ENCODE results near the gene FAM184A. TPM values are rescaled to one million over a fixed set of nuclear protein-coding genes. Genes with fewer than 3 reads are reported as not detected.

FAM184A gene
- total RNA-seq, 1 experiment from 2014 or later, result 0.97 TPM

DNA sequence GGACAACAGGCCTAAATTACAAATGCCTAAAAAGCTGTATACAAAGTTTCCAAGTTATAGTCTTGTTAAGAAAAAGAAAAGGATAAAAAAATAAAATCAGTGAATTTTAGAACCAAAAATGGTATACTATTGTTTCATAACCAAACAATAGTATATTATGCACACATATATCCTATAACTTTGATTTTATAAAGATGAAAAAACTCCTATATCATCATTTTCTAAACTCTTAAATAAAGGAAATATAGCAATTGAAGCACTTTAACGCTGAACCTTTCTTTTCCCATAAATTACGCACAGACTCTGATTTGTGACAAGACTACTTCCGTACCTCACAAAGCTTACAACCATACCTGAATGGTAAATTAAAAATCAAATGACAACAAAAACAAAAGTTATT is 107.6 kb downstream of the FAM184A start:
- TF ChIP-seq, protein P1, sequence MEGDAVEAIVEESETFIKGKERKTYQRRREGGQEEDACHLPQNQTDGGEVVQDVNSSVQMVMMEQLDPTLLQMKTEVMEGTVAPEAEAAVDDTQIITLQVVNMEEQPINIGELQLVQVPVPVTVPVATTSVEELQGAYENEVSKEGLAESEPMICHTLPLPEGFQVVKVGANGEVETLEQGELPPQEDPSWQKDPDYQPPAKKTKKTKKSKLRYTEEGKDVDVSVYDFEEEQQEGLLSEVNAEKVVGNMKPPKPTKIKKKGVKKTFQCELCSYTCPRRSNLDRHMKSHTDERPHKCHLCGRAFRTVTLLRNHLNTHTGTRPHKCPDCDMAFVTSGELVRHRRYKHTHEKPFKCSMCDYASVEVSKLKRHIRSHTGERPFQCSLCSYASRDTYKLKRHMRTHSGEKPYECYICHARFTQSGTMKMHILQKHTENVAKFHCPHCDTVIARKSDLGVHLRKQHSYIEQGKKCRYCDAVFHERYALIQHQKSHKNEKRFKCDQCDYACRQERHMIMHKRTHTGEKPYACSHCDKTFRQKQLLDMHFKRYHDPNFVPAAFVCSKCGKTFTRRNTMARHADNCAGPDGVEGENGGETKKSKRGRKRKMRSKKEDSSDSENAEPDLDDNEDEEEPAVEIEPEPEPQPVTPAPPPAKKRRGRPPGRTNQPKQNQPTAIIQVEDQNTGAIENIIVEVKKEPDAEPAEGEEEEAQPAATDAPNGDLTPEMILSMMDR (conservative IDR thresholded peaks at IDR 0.05; ENCODE audit: low read depth, low read length), result no peak
- no peak for TF ChIP-seq EZH2 (IDR thresholded peaks at IDR 0.05; ENCODE audit: borderline replicate concordance, low read depth, low read length, poor library complexity, severe bottlenecking)
- Histone ChIP-seq H3K27ac (ENCODE audit: low read depth, low read length, poor library complexity, severe bottlenecking) (no peak overlapping the region), H3K36me3 (ENCODE audit: insufficient read depth, low read length, poor library complexity, severe bottlenecking) (no peaks in the 10 kb centered on the region), H3K4me3 (ENCODE audit: low read depth, low read length, poor library complexity, severe bottlenecking) (no peak overlapping the region), H3K4me1 (ENCODE audit: insufficient read depth, low read length, poor library complexity, severe bottlenecking) (no peaks in the 10 kb centered on the region), H3K9me3 (ENCODE audit: low read depth, low read length, poor library complexity, severe bottlenecking) (no peaks in the 10 kb centered on the region), H3K27me3 (replicated peaks; ENCODE audit: insufficient read depth, low read depth, low read length, poor library complexity) (no peaks in the 10 kb centered on the region)
- POLR2A ChIA-PET (ENCODE audit: low non-redundant PET), result no interaction called here
- BruUV-seq (replicated peaks), result no TSS peak
- CTCF ChIA-PET, result no interaction called here
- no peak for DNase-seq (ENCODE audit: low spot score)
- intact Hi-C loops (cut with micrococcal nuclease; ENCODE audit: unreplicated experiment), result no loop called here

DNA sequence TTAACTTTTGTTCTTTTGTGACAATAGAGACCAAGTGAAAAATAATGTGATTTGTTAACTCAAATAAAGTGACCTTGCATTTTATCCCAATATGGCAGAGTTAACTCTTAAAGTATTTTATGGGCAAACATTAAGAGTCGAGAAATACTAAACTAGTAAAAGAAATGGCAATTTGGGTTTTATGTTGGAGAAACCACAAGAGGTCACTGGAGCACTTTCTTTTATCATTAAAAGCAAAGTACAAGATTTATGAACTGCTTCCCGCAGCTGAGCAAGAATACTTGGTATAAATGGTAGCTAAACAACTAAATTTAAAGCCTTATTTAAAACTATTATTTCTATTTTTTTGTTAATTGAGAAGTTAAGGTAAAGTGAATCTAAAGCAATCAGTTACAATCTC is 110.0 kb downstream of the FAM184A start:
- DNase-seq (ENCODE audit: low spot score), result peak; percentile 33
- ChIA-PET CTCF (interaction anchor here (0.7 to 1.2 kb wide), 2 partner anchors 32 to 142 kb away, joined by 3 to 11 read pairs; no protein-coding TSS in a partner anchor), POLR2A (ENCODE audit: low non-redundant PET) (no interaction called here)
- Histone ChIP-seq H3K9me3 (ENCODE audit: low read depth, low read length, poor library complexity, severe bottlenecking) (no peaks in the 10 kb centered on the region), H3K4me1 (ENCODE audit: insufficient read depth, low read length, poor library complexity, severe bottlenecking) (no peaks in the 10 kb centered on the region), H3K27me3 (replicated peaks; ENCODE audit: insufficient read depth, low read depth, low read length, poor library complexity) (no peaks in the 10 kb centered on the region), H3K4me3 (ENCODE audit: low read depth, low read length, poor library complexity, severe bottlenecking) (no peak overlapping the region), H3K27ac (ENCODE audit: low read depth, low read length, poor library complexity, severe bottlenecking) (no peak overlapping the region), H3K36me3 (ENCODE audit: insufficient read depth, low read length, poor library complexity, severe bottlenecking) (no peaks in the 10 kb centered on the region)
- TF ChIP-seq, protein P1 (conservative IDR thresholded peaks at IDR 0.05; ENCODE audit: low read depth, low read length), result peak; percentile 50
- TF ChIP-seq EZH2 (IDR thresholded peaks at IDR 0.05; ENCODE audit: borderline replicate concordance, low read depth, low read length, poor library complexity, severe bottlenecking), result no peak
- intact Hi-C loops (cut with micrococcal nuclease; ENCODE audit: unreplicated experiment), result loop anchor here (1.0 kb wide), 1 partner anchor 142 kb away; no protein-coding TSS in a partner anchor
- BruUV-seq (replicated peaks), result no TSS peak

DNA sequence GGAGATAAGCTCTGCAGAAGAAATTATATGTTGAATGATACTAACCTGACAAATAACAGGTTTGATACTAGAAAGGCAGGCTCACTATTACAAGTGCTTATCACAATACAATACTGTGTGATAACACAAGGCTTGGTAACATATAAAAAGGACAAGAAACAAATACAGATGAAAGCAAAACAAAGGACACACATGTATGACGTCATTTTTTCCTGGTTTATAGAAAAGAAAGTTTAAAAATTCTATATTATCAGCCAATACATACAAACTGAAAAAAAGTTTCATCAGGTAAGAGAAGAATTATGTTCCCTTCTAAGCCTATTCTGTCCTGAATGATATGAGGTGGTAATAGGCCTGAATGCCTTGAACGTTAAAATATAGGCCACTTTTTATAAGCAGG is 111.2 kb downstream of the FAM184A start:
- Histone ChIP-seq H3K27me3 (replicated peaks; ENCODE audit: insufficient read depth, low read depth, low read length, poor library complexity) (no peaks in the 10 kb centered on the region), H3K4me3 (ENCODE audit: low read depth, low read length, poor library complexity, severe bottlenecking) (no peak overlapping the region), H3K36me3 (ENCODE audit: insufficient read depth, low read length, poor library complexity, severe bottlenecking) (no peaks in the 10 kb centered on the region), H3K9me3 (ENCODE audit: low read depth, low read length, poor library complexity, severe bottlenecking) (no peaks in the 10 kb centered on the region), H3K27ac (ENCODE audit: low read depth, low read length, poor library complexity, severe bottlenecking) (no peak overlapping the region), H3K4me1 (ENCODE audit: insufficient read depth, low read length, poor library complexity, severe bottlenecking) (no peaks in the 10 kb centered on the region)
- ChIA-PET POLR2A (ENCODE audit: low non-redundant PET) (no interaction called here), CTCF (interaction anchor here (0.9 kb wide), 1 partner anchor 144 kb away, joined by 3 read pairs; no protein-coding TSS in a partner anchor)
- BruUV-seq (replicated peaks), result no TSS peak
- DNase-seq (ENCODE audit: low spot score), result no peak
- intact Hi-C loops (cut with micrococcal nuclease; ENCODE audit: unreplicated experiment), result no loop called here
- TF ChIP-seq EZH2 (IDR thresholded peaks at IDR 0.05; ENCODE audit: borderline replicate concordance, low read depth, low read length, poor library complexity, severe bottlenecking), result no peak
- TF ChIP-seq, protein P1 (conservative IDR thresholded peaks at IDR 0.05; ENCODE audit: low read depth, low read length), result no peak
